Gastrocnemius medialis (tissue), 4 donors: ENCODE measurements around the gene CAVIN1. TPM values are rescaled to one million over a fixed set of nuclear protein-coding genes. Genes with fewer than 3 reads are reported as not detected.

ENCODE experiments used
- ATAC-seq, 2 donors: fragments of 150-250 bp; one replicate each; pipeline ENCODE4 v1.9.1; 2016
- DNase-seq, 2 donors: peaks; one replicate each; pipeline ENCODE4 v3.0.0-alpha.2; 2019
- H3K27ac ChIP-seq, 4 donors: fragments of 200-600 bp; sonication (generic); 1 replicate in 1 of 4; 2 replicates in 3 of 4; pipeline ENCODE4 v1.5.1; 2016 to 2018; ENCODE audit warnings: mild to moderate bottlenecking in 2 of 4, moderate library complexity in 1 of 4
- H3K27me3 ChIP-seq, 3 donors: fragments of 200-600 bp; sonication (generic) in 2 of 3; 1 replicate in 1 of 3; 2 replicates in 2 of 3; pipeline versions ENCODE4 v1.5.1 to v1.6.0; 2016 to 2019; ENCODE audit warnings: mild to moderate bottlenecking in 1 of 3, moderate library complexity in 1 of 3
- H3K36me3 ChIP-seq, 2 donors: fragments of 200-600 bp; sonication (generic) in 1 of 2; one replicate each; pipeline ENCODE4 v1.5.1; 2017 to 2018
- H3K4me1 ChIP-seq, 2 donors: fragments of 200-600 bp; sonication (generic) in 1 of 2; one replicate each; pipeline ENCODE4 v1.5.1; 2016 to 2017; ENCODE audit warnings: mild to moderate bottlenecking in 2 of 2
- H3K4me3 ChIP-seq, 4 donors: fragments of 200-600 bp; sonication (generic) in 3 of 4; 1 replicate in 1 of 4; 2 replicates in 3 of 4; pipeline ENCODE4 v1.5.1; 2016 to 2019; ENCODE audit warnings: mild to moderate bottlenecking in 2 of 4
- H3K9me3 ChIP-seq, 3 donors: fragments of 200-600 bp; sonication (generic) in 2 of 3; 1 replicate in 1 of 3; 2 replicates in 2 of 3; pipeline ENCODE4 v1.5.1; 2016 to 2019
- CTCF ChIP-seq, 5 experiments: fragments of 450-650 bp in 3 of 5; fragments of 200-600 bp in 2 of 5; sonication (generic) in 2 of 5; IDR thresholded peaks in 4 of 5; conservative IDR thresholded peaks in 1 of 5; 1 replicate in 4 of 5; 2 replicates in 1 of 5; pipeline ENCODE4 v1.5.1; 2016 to 2019; ENCODE audit warnings: antibody characterized with exemption in 5 of 5, mild to moderate bottlenecking in 3 of 5, moderate library complexity in 3 of 5
- POLR2A ChIP-seq, 2 donors: fragments of 450-650 bp; IDR thresholded peaks; one replicate each; pipeline ENCODE4 v1.6.1; 2017; ENCODE audit warnings: antibody characterized with exemption in 2 of 2, mild to moderate bottlenecking in 2 of 2, moderate library complexity in 2 of 2
- in situ Hi-C, 4 donors: fragments of 200-750 bp; cut with MboI; loops; one replicate each; pipeline versions ENCODE4 v1.15.0 to v1.8.0; 2017; ENCODE audit warnings: low sequenced_read_pairs in 4 of 4
- intact Hi-C: fragments of 100-400 bp; cut with DNase I; formaldehyde crosslinking; loops from one replicate; pipeline ENCODE4 v1.15.1; 2023; ENCODE audit warnings: low total_unique reads
- total RNA-seq, 4 donors: library from RNA; depleted of rRNA; stranded (reverse); fragments of >200 nt; gene quantifications; one replicate each; pipeline versions ENCODE4 v1.1.0 to v1.2.3, GENCODE V29; 2016

The CAVIN1 gene
- total RNA-seq, 4 donors from 2014 or later, result 64.9 to 137 (median 125) TPM

DNA sequence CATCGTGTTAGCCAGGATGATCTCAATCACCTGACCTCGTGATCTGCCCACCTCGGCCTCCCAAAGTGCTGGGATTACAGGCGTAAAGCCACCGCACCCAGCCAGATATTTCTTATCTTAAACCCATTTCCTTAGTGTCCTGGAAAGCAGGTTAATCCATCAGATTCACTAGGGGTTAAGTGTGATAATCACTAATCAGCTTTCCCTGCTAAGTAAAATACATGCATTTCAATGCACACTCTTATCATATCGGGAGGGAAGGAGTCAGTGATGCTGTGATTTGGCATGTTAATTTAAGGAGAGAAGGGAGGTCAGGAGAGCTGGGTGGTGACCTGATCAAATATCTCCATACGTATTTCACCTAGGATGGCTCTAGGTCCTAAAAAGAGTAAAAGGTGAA is 63.9 kb downstream of the CAVIN1 start:
- Histone ChIP-seq H3K4me3 (no peak overlapping the region), H3K36me3 (no peaks in the 10 kb centered on the region), H3K4me1 (peaks cover 53 to 59% of the 10 kb centered on the region in 2 donors), H3K27me3 (no peaks in the 10 kb centered on the region), H3K9me3 (no peaks in the 10 kb centered on the region), H3K27ac (no peak overlapping the region)
- in situ Hi-C loops (no loop called here), intact Hi-C loops (no loop called here)
- ATAC-seq (no peak), DNase-seq (no peak)
- TF ChIP-seq CTCF (IDR thresholded peaks at IDR 0.05 in 4 of 5, conservative IDR thresholded peaks at IDR 0.05 in 1 of 5), result no peak
- no peak for TF ChIP-seq POLR2A (IDR thresholded peaks at IDR 0.05)

- peaks cover 46 to 56% of the 10 kb centered on the region in 2 donors for H3K4me1 ChIP-seq
- ATAC-seq, result no peak
Measured at GRCh38 chr17:42358434-42358833, 64.6 kb downstream of the CAVIN1 start.

DNA sequence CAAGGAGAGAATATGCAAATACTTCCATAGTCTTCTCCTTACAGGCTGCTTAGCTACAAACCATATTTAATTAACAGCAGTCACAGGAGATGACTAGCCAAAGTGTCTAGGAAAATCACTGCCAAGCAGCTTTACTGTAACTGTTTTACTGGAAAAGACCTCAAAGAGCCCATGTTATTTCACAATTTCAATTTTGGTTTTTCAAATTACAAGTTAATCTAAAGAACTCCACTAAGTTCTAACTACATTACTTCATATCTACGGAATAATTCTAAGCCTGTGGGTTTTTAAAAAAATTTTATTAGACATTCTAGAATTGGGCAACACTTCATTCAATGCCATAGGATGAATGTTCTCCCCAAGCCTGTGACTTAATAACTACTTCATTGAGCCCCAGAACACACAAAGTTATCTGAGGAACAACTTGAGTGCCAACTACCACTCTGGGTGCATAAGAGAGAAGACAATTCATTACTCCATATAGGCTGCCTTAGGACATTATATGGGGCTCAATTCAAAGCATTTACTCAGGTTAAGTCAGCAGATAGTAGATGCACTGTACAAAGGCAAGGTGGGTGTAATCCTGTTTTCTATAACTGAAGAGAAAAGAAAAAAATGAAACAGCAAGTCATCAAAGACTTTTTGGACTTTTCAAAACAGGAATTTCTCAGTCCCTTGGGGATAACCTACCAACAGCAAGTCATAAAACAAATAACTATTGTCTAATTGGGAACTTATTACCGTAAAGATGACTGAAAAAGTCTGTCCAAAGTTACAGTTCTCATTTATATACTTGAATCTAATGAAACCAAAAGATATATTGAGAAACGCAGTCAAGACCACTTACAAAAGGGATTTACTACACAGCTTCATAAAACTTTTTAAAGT is 67.9 kb downstream of the CAVIN1 start:
- ATAC-seq, result no peak

More at GRCh38 chr17:42358434-42358833, 64.6 kb downstream of the CAVIN1 start:
- Histone ChIP-seq H3K27ac (no peak overlapping the region), H3K27me3 (no peaks in the 10 kb centered on the region), H3K36me3 (no peaks in the 10 kb centered on the region), H3K9me3 (no peaks in the 10 kb centered on the region), H3K4me3 (no peak overlapping the region)
- TF ChIP-seq CTCF (IDR thresholded peaks at IDR 0.05 in 4 of 5, conservative IDR thresholded peaks at IDR 0.05 in 1 of 5), result no peak
- no peak for TF ChIP-seq POLR2A (IDR thresholded peaks at IDR 0.05)
- intact Hi-C loops, result no loop called here
- in situ Hi-C loops, result no loop called here
- no peak for DNase-seq

More for the DNA sequence above, 67.9 kb downstream of the CAVIN1 start:
- Histone ChIP-seq H3K4me3 (no peak overlapping the region), H3K4me1 (peaks cover 25 to 28% of the 10 kb centered on the region in 2 donors), H3K27ac (peak overlapping the region in 1 of 4 donors; percentile 35), H3K9me3 (no peaks in the 10 kb centered on the region), H3K27me3 (no peaks in the 10 kb centered on the region), H3K36me3 (no peaks in the 10 kb centered on the region)
- no peak for DNase-seq
- TF ChIP-seq POLR2A (IDR thresholded peaks at IDR 0.05), result no peak
- TF ChIP-seq CTCF (IDR thresholded peaks at IDR 0.05 in 4 of 5, conservative IDR thresholded peaks at IDR 0.05 in 1 of 5), result no peak
- in situ Hi-C loops, result no loop called here
- intact Hi-C loops, result no loop called here

Other genes starting within 250 kb of the CAVIN1 start
- gene KCNH4, start 242.1 kb downstream of the CAVIN1 start, total RNA-seq, result not detected
- gene HCRT, start 237.8 kb downstream of the CAVIN1 start, total RNA-seq, result not detected
- gene GHDC, start 228.8 kb downstream of the CAVIN1 start, total RNA-seq, result 10 to 100 TPM; 13.8 to 20.0 (median 18.2) TPM
- 100 to 1,000 TPM in 1 of 4 donors, 10 to 100 TPM in 3; 77.3 to 150 (median 80.7) TPM for gene STAT5B, start 146.9 kb downstream of the CAVIN1 start, total RNA-seq
- 10 to 100 TPM; 36.0 to 87.0 (median 60.7) TPM for gene STAT5A, start 134.8 kb downstream of the CAVIN1 start, total RNA-seq
- gene STAT3, start 34.8 kb downstream of the CAVIN1 start, total RNA-seq, result 100 to 1,000 TPM in 3 of 4 donors, 10 to 100 TPM in 1; 88.4 to 203 (median 130) TPM
- gene ATP6V0A1, start 35.6 kb upstream of the CAVIN1 start, total RNA-seq, result 100 to 1,000 TPM in 2 of 4 donors, 10 to 100 TPM in 2; 65.3 to 138 (median 95.3) TPM
- 10 to 100 TPM; 16.4 to 30.1 (median 24.1) TPM for gene NAGLU, start 113.0 kb upstream of the CAVIN1 start, total RNA-seq
- under 1 TPM in 3 of 4 donors, not detected in 1; 0.33 to 0.66 (median 0.47) TPM for gene HSD17B1, start 129.7 kb upstream of the CAVIN1 start, total RNA-seq
- 10 to 100 TPM; 22.4 to 39.9 (median 27.5) TPM for gene COASY, start 138.9 kb upstream of the CAVIN1 start, total RNA-seq
- gene MLX, start 143.8 kb upstream of the CAVIN1 start, total RNA-seq, result 10 to 100 TPM; 49.7 to 81.9 (median 53.8) TPM
- gene PSMC3IP, start 154.5 kb upstream of the CAVIN1 start, total RNA-seq, result 1 to 10 TPM in 2 of 4 donors, under 1 TPM in 2; 0.46 to 2.7 (median 1.4) TPM
- 10 to 100 TPM; 50.7 to 65.5 (median 60.5) TPM for gene RETREG3, start 186.1 kb upstream of the CAVIN1 start, total RNA-seq
- 100 to 1,000 TPM in 1 of 4 donors, 10 to 100 TPM in 3; 54.7 to 125 (median 91.7) TPM for gene TUBG1, start 186.4 kb upstream of the CAVIN1 start, total RNA-seq
- gene TUBG2, start 236.0 kb upstream of the CAVIN1 start, total RNA-seq, result 1 to 10 TPM; 3.9 to 5.2 (median 4.2) TPM